T-cell (primary cell): ENCODE data around the gene DCLK2. TPM values are rescaled to one million over a fixed set of nuclear protein-coding genes. Genes with fewer than 3 reads are reported as not detected.

Experiments
- ATAC-seq, 4 experiments: fragments of 200-7000 bp in 3 of 4; fragments of 150-1000 bp in 1 of 4; cut with Tn5 transposase; replicated peaks in 1 of 4; 1 replicate in 3 of 4; 2 replicates in 1 of 4; pipeline ENCODE4 v1.10.0; 2021; ENCODE audit warnings: moderate library complexity in 3 of 4, mild to moderate bottlenecking in 2 of 4, moderate number of reproducible peaks in 1 of 4
- CTCF ChIA-PET, 2 donors: fragments of 300-600 bp; sonication (Branson Sonifier 250); formaldehyde crosslinking; loops; one replicate each; lab custom pipeline; 2022; ENCODE audit warnings: antibody characterized with exemption in 2 of 2; lab: Charles Lee
- POLR2A ChIA-PET, 2 donors: fragments of 300-600 bp; sonication (Branson Sonifier 250); formaldehyde crosslinking; loops; one replicate each; lab custom pipeline; 2022; ENCODE audit warnings: antibody characterized with exemption in 2 of 2; lab: Charles Lee
- DNase-seq, 35 experiments: peaks; one replicate each; pipeline versions ENCODE4 v3.0.0 to v3.0.0-alpha.2; 2013 to 2023
- H3K27ac ChIP-seq: one replicate; pipeline ENCODE4 v1.5.1; 2013; ENCODE audit warnings: low read length
- H3K27me3 ChIP-seq, 2 experiments: replicated peaks in 1 of 2; 1 replicate in 1 of 2; 2 replicates in 1 of 2; pipeline versions ENCODE4 v1.6.1 to v1.7.0; 2013; ENCODE audit warnings: low read length in 1 of 2, mixed read lengths in 1 of 2; ENCODE audit not compliant: control insufficient read depth in 2 of 2, insufficient read depth in 2 of 2; ENCODE audit errors: extremely low read depth in 1 of 2
- H3K36me3 ChIP-seq, 2 donors: 1 replicate in 1 of 2; 2 replicates in 1 of 2; pipeline versions ENCODE4 v1.6.1 to v1.7.0; 2013; ENCODE audit warnings: low read length in 1 of 2; ENCODE audit not compliant: control insufficient read depth in 2 of 2, insufficient read depth in 1 of 2; ENCODE audit errors: extremely low read depth in 1 of 2
- H3K4me1 ChIP-seq, 2 experiments: 1 replicate in 1 of 2; 2 replicates in 1 of 2; pipeline versions ENCODE4 v1.6.1 to v1.7.0; 2013; ENCODE audit warnings: low read length in 2 of 2, mixed read lengths in 1 of 2; ENCODE audit not compliant: insufficient read depth in 2 of 2, control insufficient read depth in 1 of 2; ENCODE audit errors: extremely low read depth in 1 of 2
- H3K4me3 ChIP-seq, 2 donors: 1 replicate in 1 of 2; 2 replicates in 1 of 2; pipeline versions ENCODE4 v1.5.1 to v1.7.0; 2013; ENCODE audit warnings: mild to moderate bottlenecking in 2 of 2, low read length in 1 of 2, moderate library complexity in 1 of 2; ENCODE audit not compliant: control insufficient read depth in 1 of 2; ENCODE audit errors: extremely low read depth in 1 of 2
- H3K9me3 ChIP-seq: 2 replicates; pipeline ENCODE4 v1.7.0; 2013
- H3K27ac Mint-ChIP-seq, 2 donors: one replicate each; pipeline ENCODE4 v1.8.0; 2020 to 2021; ENCODE audit warnings: mild to moderate bottlenecking in 2 of 2, mixed read lengths in 2 of 2
- H3K27me3 Mint-ChIP-seq, 2 donors: one replicate each; pipeline ENCODE4 v1.8.0; 2021 to 2022; ENCODE audit warnings: mixed read lengths in 2 of 2
- H3K36me3 Mint-ChIP-seq: one replicate; pipeline ENCODE4 v1.8.0; 2021; ENCODE audit warnings: mixed read lengths
- H3K4me1 Mint-ChIP-seq, 3 donors: one replicate each; pipeline ENCODE4 v1.8.0; 2020 to 2022; ENCODE audit warnings: mixed read lengths in 3 of 3, mild to moderate bottlenecking in 1 of 3
- H3K4me3 Mint-ChIP-seq, 3 donors: one replicate each; pipeline ENCODE4 v1.8.0; 2020 to 2022; ENCODE audit warnings: mild to moderate bottlenecking in 3 of 3, mixed read lengths in 3 of 3, moderate library complexity in 3 of 3
- H3K9me3 Mint-ChIP-seq, 3 donors: one replicate each; pipeline ENCODE4 v1.8.0; 2020 to 2022; ENCODE audit warnings: mixed read lengths in 3 of 3
- WGBS: methylation state at CpG from one replicate; pipeline ENCODE4 v1.1.5; 2013; ENCODE audit warnings: missing lambda C conversion rate; ENCODE audit not compliant: insufficient coverage; 5-methylcytosine and 5-hydroxymethylcytosine counted together
- total RNA-seq, 35 experiments: library from RNA in 6 of 35; stranded (reverse) in 6 of 35; fragments of 120-200 nt in 1 of 35; gene quantifications; one replicate each; pipeline versions ENCODE4 v1.2.1 to v1.2.4 and lab custom pipeline; 2013 to 2026

Gene DCLK2
- total RNA-seq, 5 donors from 2014 or later (not counting 1 experiment from before 2014, with no cell fraction given), result 0.10 to 0.35 (median 0.15) TPM; not detected in 2

DNA sequence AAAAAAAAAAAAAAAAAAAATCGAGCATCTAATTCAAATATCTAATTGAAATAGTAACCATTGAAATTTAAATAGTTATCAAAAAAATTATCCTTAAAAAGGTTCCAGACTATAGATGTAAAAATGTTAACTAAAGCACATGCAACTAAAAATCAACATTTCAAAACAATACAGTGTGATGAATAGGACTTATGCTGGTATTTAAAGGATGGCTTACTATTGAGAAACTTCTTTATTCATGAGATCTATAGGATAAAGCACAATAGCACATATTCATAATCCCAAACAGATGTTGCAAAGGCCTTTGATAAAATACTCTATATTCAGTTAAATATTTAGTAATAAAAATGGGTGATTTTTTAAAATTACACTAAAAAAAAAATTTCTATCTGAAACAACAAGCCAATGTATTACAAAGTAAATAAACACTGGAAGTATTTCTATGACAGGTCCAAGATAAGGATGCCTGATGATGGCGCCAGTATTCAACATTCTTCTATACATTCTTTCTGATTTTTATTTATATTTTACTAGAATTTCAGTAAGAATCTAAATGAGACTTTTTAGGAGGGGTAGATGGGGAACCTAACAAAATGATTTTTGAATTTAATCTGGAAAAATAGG, 26.3 kb downstream of the DCLK2 start:
- CTCF ChIA-PET, result no interaction called here
- H3K27ac ChIP-seq, result no peak overlapping the region
- peaks cover 9 to 10% of the 10 kb centered on the region in 2 donors for H3K27me3 Mint-ChIP-seq
- H3K4me1 ChIP-seq, result no peaks in the 10 kb centered on the region
- H3K9me3 Mint-ChIP-seq, result no peaks in the 10 kb centered on the region
- ATAC-seq (no peak), DNase-seq (no peak)
- H3K36me3 ChIP-seq, result no peaks in the 10 kb centered on the region
- WGBS, result no CpG with 5 or more reads among the region's 2 CpGs
- no peaks in the 10 kb centered on the region for H3K4me1 Mint-ChIP-seq
- H3K27me3 ChIP-seq, result peaks cover 0 to 9% of the 10 kb centered on the region in 2 experiments
- no peaks in the 10 kb centered on the region for H3K9me3 ChIP-seq
- H3K27ac Mint-ChIP-seq, result no peak overlapping the region
- POLR2A ChIA-PET, result no interaction called here
- H3K4me3 ChIP-seq, result no peak overlapping the region
- no peak overlapping the region for H3K4me3 Mint-ChIP-seq
- no peaks in the 10 kb centered on the region for H3K36me3 Mint-ChIP-seq

DNA sequence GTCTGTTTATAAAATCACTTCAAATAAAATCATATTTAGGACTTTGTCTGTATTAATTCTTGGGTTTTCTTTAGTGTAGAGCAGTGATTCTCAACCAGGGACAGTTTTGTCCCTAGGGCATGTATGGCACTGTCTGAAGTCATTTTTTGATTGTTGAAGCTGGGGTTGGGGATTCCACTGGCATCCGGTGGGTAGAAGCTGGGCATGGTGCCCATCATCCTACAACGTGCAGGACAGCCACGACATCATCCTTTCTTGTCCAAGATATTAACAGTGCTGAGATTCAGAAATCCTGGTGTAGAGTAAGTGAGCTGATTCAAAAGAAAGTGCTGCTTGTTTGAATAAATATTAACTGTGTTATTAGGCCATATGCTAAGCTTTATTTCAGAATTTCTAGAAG, 28.6 kb downstream of the DCLK2 start:
- Mint-ChIP-seq H3K27ac (no peak overlapping the region), H3K27me3 (peaks cover 9 to 10% of the 10 kb centered on the region in 2 donors), H3K9me3 (no peaks in the 10 kb centered on the region), H3K36me3 (no peaks in the 10 kb centered on the region), H3K4me1 (no peaks in the 10 kb centered on the region), H3K4me3 (no peak overlapping the region)
- ATAC-seq, result no peak
- no peaks in the 10 kb centered on the region for H3K9me3 ChIP-seq
- no peak overlapping the region for H3K4me3 ChIP-seq
- no peak overlapping the region for H3K27ac ChIP-seq
- ChIA-PET POLR2A (no interaction called here), CTCF (no interaction called here)
- H3K4me1 ChIP-seq, result no peaks in the 10 kb centered on the region
- peaks cover 0 to 5% of the 10 kb centered on the region in 2 experiments for H3K27me3 ChIP-seq
- no peak for DNase-seq
- WGBS, result no CpG with 5 or more reads among the region's 3 CpGs
- H3K36me3 ChIP-seq, result no peaks in the 10 kb centered on the region

DNA sequence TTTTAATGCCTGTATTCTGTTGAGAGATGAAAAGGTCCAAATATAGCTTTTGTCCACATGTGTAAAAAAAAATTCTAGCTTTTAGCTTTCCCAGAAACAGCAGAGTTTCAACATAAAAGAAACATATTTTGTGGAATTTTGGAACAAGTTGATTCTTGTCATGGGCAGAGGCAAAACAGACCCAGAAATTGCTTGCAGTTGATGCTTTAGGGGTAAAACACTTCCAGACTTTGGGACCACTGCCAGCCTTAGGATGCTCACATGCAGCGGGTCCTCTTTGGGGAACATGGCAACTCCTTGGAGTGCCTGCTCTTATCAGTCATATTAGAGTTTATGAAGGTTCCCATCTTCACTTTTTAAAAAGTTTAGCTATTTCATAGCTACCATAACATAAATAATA, 30.4 kb downstream of the DCLK2 start:
- Mint-ChIP-seq H3K4me1 (no peaks in the 10 kb centered on the region), H3K9me3 (peaks cover 0 to 5% (median 0%) of the 10 kb centered on the region in 3 donors), H3K4me3 (no peak overlapping the region), H3K27ac (no peak overlapping the region), H3K27me3 (peaks cover 0 to 3% of the 10 kb centered on the region in 2 donors), H3K36me3 (no peaks in the 10 kb centered on the region)
- CTCF ChIA-PET, result no interaction called here
- no peak overlapping the region for H3K27ac ChIP-seq
- no peaks in the 10 kb centered on the region for H3K9me3 ChIP-seq
- H3K27me3 ChIP-seq, result no peaks in the 10 kb centered on the region
- POLR2A ChIA-PET, result no interaction called here
- ATAC-seq (no peak), DNase-seq (no peak)
- H3K4me3 ChIP-seq, result no peak overlapping the region
- H3K4me1 ChIP-seq, result no peaks in the 10 kb centered on the region
- no peaks in the 10 kb centered on the region for H3K36me3 ChIP-seq
- no CpG with 5 or more reads among the region's 1 CpG for WGBS

DNA sequence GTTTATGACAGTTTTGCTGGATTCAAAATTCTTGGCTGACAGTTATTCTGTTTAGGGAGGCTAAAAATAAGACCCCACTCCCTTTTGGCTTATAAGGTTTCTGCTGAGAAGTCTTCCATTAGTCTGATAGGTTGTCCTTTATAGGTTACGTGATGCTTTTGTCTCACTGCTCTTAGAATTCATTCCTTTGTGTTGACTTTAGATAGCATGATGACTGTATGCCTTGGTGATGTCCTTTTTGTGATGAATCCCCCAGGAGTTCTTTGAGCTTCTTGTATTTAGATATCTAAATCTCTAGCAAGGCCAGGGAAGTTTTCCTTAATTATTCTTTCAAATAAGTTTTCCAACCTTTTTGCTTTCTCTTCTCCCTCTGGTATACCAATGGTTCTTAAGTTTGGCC, 36.4 kb downstream of the DCLK2 start:
- H3K4me1 Mint-ChIP-seq, result no peaks in the 10 kb centered on the region

DNA sequence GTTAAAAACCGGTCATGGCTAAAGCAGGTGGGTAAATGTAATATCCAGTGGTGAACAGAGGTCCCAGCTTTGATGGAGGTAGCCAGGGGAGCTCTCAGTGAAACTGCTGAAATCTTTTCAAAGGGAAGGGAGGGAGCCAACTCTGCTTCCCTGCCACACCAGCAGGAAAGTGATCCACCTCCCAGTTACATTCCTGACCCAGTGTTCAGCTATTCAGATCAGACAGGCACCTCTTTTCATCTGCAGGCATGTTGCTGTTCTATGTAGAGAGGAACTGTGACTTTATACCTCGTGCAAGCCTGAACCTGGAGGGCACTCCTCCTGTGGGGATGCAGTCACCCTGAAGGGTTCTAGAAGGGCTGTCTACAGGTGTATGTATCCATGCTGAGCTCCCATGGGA, 37.6 kb downstream of the DCLK2 start:
- CTCF ChIA-PET, result no interaction called here
- H3K36me3 Mint-ChIP-seq, result no peaks in the 10 kb centered on the region

More for the DNA sequence above, 36.4 kb downstream of the DCLK2 start:
- Mint-ChIP-seq H3K9me3 (peaks cover 5 to 10% (median 7%) of the 10 kb centered on the region in 3 donors), H3K4me3 (no peak overlapping the region), H3K36me3 (no peaks in the 10 kb centered on the region), H3K27me3 (peaks cover 12% of the 10 kb centered on the region in 2 donors), H3K27ac (no peak overlapping the region)
- no peak for ATAC-seq
- Histone ChIP-seq H3K27ac (no peak overlapping the region), H3K9me3 (no peaks in the 10 kb centered on the region), H3K27me3 (peaks cover 0 to 18% of the 10 kb centered on the region in 2 experiments), H3K36me3 (no peaks in the 10 kb centered on the region), H3K4me3 (no peak overlapping the region), H3K4me1 (no peaks in the 10 kb centered on the region)
- POLR2A ChIA-PET, result no interaction called here
- DNase-seq, result no peak
- WGBS, result 100% methylated on average over 1 of the region's 1 CpG
- CTCF ChIA-PET, result no interaction called here

DNA sequence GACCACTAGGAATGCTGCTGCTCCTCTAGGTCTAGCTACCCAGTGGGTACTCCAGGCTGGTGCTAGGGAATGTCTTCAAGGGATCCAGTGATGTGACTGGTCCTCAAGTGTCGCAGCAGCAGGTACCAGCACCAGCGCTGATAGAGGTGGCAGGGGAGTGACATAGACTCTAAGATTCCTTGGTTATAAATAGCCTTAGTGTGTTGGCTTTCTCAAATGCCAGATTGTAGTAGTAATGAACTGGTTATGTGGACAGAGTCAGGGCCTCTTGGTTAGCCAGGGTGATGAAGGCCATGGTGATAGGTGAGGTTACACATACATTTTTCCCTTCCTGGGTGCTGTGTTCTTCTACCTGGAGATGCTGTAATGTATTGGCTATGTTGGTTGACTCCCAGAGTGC, 38.3 kb downstream of the DCLK2 start:
- no peaks in the 10 kb centered on the region for H3K36me3 ChIP-seq
- no peaks in the 10 kb centered on the region for H3K9me3 ChIP-seq
- H3K27ac Mint-ChIP-seq, result no peak overlapping the region
- ATAC-seq, result no peak
- H3K4me1 Mint-ChIP-seq, result no peaks in the 10 kb centered on the region
- WGBS, result 89% methylated on average over 2 of the region's 2 CpGs
- H3K4me3 ChIP-seq, result no peak overlapping the region
- no peak for DNase-seq
- peaks cover 12% of the 10 kb centered on the region in 2 donors for H3K27me3 Mint-ChIP-seq
- POLR2A ChIA-PET, result no interaction called here
- H3K4me3 Mint-ChIP-seq, result no peak overlapping the region
- CTCF ChIA-PET, result no interaction called here
- H3K27ac ChIP-seq, result no peak overlapping the region
- no peaks in the 10 kb centered on the region for H3K36me3 Mint-ChIP-seq
- H3K9me3 Mint-ChIP-seq, result peaks cover 6 to 14% (median 7%) of the 10 kb centered on the region in 3 donors
- no peaks in the 10 kb centered on the region for H3K4me1 ChIP-seq
- peaks cover 0 to 18% of the 10 kb centered on the region in 2 experiments for H3K27me3 ChIP-seq

More for the DNA sequence above, 37.6 kb downstream of the DCLK2 start:
- H3K27me3 Mint-ChIP-seq, result peaks cover 12% of the 10 kb centered on the region in 2 donors
- POLR2A ChIA-PET, result no interaction called here
- Histone ChIP-seq H3K27ac (no peak overlapping the region), H3K36me3 (no peaks in the 10 kb centered on the region), H3K4me1 (no peaks in the 10 kb centered on the region), H3K27me3 (peaks cover 0 to 18% of the 10 kb centered on the region in 2 experiments), H3K9me3 (no peaks in the 10 kb centered on the region), H3K4me3 (no peak overlapping the region)
- no peak overlapping the region for H3K27ac Mint-ChIP-seq
- no peaks in the 10 kb centered on the region for H3K4me1 Mint-ChIP-seq
- ATAC-seq (no peak), DNase-seq (no peak)
- 49% methylated on average over 2 of the region's 2 CpGs for WGBS
- H3K4me3 Mint-ChIP-seq, result no peak overlapping the region
- peaks cover 5 to 10% (median 7%) of the 10 kb centered on the region in 3 donors for H3K9me3 Mint-ChIP-seq
